ENCODE results near the gene FUT7.

FUT7 gene

DNA sequence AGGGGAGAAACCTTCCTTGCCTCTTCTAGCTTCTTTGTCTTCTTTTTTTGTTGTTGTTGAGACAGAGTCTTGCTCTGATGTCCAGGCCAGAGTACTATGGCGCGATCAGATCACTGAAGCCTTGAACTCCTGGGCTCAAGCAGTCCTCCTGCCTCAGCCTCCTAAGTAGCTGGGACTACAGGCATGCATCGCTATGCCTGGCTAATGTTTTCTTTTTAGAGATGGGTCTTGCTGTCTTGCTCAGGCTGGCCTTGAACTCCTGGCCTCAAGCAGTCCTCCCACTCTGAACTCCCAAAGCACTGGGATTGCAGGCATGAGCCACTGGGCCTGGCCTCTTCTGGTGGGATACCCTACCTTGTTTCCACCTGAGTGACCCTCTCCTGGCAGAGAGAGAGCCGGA, 43.0 kb downstream of the FUT7 start:
- FAIRE-seq (no peak), DNase-seq (ENCODE audit: insufficient read length, low spot score) (no peak)
- no peak for TF ChIP-seq PAX5 (IDR thresholded peaks at IDR 0.05; ENCODE audit: insufficient read depth, low read length, severe bottlenecking)
- no peak for TF ChIP-seq POLR2A (IDR thresholded peaks at IDR 0.05; ENCODE audit: low read depth, low read length)
- TF ChIP-seq TAF1 (IDR thresholded peaks at IDR 0.05; ENCODE audit: low read depth, low read length): no peak
- no peak for TF ChIP-seq POU2F2 (IDR thresholded peaks at IDR 0.05; ENCODE audit: low read depth, low read length)

DNA sequence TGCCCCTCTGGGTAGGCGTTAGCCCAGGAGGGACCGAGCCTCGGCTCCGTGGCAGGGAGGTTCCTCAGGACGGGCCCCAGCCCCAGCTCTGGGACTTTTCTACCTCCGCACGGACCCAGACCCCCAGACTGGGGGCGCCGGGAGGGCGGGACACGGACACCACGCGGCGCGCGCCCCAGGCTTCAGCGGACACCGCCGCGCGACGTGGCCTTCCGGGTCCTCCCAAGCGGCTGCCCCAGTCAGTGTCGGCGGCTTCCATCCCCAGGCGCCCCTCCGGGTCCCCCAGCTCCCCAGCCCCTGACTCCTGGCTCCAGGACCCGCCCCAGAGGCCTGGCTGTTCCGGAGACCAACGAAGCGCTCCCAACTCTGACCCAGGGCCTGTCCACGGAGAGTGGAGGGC, 46.0 kb downstream of the FUT7 start:
- TF ChIP-seq PAX5 (IDR thresholded peaks at IDR 0.05; ENCODE audit: insufficient read depth, low read length, severe bottlenecking) (no peak), POLR2A (IDR thresholded peaks at IDR 0.05; ENCODE audit: low read depth, low read length) (no peak), POLR2AphosphoS5 (IDR thresholded peaks at IDR 0.05; ENCODE audit: low read depth, low read length) (no peak), SPI1 (IDR thresholded peaks at IDR 0.05; ENCODE audit: low read depth, low read length) (no peak), TAF1 (IDR thresholded peaks at IDR 0.05; ENCODE audit: low read depth, low read length) (no peak), POU2F2 (IDR thresholded peaks at IDR 0.05; ENCODE audit: low read depth, low read length) (no peak)
- FAIRE-seq (no peak), DNase-seq (ENCODE audit: insufficient read length, low spot score) (no peak)

DNA sequence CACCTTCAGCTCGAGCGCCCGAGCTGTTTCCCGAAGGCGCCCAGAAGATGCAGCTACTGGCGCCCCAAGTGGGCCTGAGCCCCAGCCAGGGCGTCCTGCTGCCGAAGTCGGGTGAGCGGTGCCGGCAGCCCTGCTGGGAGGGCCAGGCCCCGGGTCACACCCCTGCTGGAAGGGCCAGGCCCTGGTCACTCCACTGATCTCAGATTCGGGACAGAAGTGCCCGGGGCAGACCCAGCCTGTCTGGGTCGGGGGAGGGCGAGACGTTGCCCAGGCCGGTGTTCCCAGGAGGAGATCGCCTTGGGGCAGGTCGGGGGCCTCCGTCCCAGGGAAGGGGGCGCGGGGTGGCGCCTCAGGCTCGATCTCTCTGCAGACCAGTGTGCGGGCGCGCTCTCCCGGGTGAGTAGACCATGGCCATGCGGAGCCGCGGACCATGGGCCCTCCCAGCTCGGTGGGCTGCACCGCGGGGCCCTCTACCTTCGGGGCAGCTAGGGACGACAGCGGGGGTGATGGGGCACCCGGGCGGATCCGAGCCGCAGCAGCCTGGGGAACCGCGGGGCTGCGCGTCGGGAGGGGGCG, 46.8 kb downstream of the FUT7 start:
- FAIRE-seq (no peak), DNase-seq (ENCODE audit: insufficient read length, low spot score) (no peak)
- TF ChIP-seq POLR2A (IDR thresholded peaks at IDR 0.05; ENCODE audit: low read depth, low read length) (no peak), POLR2AphosphoS5 (IDR thresholded peaks at IDR 0.05; ENCODE audit: low read depth, low read length) (no peak), SPI1 (IDR thresholded peaks at IDR 0.05; ENCODE audit: low read depth, low read length) (no peak), PAX5 (IDR thresholded peaks at IDR 0.05; ENCODE audit: insufficient read depth, low read length, severe bottlenecking) (no peak), POU2F2 (IDR thresholded peaks at IDR 0.05; ENCODE audit: low read depth, low read length) (no peak), TAF1 (IDR thresholded peaks at IDR 0.05; ENCODE audit: low read depth, low read length) (no peak)

DNA sequence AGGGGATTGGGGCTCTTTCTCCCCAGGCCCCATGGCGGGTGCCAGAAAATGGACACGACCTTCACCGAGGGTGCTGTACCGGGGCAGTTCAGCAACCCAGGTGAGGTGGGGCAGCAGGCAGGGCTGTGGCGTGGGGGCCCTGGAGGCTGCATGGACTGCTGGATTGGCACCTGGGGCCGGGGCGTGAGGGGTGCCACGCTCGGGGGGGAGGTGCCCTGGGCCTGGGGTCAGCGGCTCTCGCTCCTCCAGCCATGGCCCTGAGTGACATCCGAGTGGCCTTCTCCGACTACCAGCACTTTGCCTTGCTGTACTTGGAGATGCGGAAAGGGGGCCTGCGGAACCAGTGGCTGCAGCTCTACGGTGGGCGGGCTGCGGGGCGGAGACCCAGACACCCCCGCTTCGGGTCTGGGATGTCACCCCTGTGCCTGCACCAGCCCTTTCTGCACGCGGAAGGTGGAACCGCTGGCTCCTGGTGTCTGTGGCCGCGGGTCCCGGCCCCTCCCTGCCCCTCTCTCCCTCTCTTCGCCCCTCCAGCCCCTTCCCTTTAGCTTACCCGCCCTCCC, 47.3 kb downstream of the FUT7 start:
- DNase-seq (ENCODE audit: insufficient read length, low spot score) (no peak), FAIRE-seq (no peak)
- no peak for TF ChIP-seq POLR2AphosphoS5 (IDR thresholded peaks at IDR 0.05; ENCODE audit: low read depth, low read length)

DNA sequence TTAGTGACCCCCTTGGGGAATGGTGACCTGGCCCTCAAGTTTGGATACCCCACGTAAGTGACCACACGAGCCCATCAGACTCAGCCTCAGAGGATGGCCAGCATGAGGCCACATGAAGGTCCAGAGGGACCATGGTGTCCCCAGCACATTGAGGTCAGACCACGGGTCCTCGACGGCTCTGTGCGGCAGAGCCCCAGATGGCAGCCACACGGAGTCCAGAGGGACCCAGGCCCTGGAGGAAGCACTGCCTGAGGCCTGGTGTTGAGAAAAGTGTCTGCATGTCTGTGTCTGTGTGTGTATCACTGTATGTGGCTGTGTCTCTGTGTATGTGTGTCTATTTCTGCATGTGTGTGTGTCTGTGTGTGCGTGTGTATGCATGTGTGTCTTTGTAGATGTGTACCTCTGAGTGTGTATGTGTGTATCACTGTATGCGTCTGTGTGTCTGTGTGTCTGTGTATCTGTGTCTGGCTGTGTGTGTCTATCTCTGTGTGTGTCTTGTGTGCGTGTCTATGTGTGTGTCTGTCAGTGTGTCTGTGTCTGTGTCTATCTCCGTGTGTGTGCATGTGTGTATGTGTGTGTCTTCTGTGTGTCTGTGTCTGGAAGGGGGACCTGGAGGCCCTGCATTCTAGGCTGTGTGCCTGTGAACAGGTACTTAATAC, 48.1 kb downstream of the FUT7 start:
- TF ChIP-seq POLR2A (IDR thresholded peaks at IDR 0.05; ENCODE audit: low read depth, low read length) (no peak), PAX5 (IDR thresholded peaks at IDR 0.05; ENCODE audit: insufficient read depth, low read length, severe bottlenecking) (no peak), POLR2AphosphoS5 (IDR thresholded peaks at IDR 0.05; ENCODE audit: low read depth, low read length) (no peak), SPI1 (IDR thresholded peaks at IDR 0.05; ENCODE audit: low read depth, low read length) (no peak), POU2F2 (IDR thresholded peaks at IDR 0.05; ENCODE audit: low read depth, low read length) (no peak), TAF1 (IDR thresholded peaks at IDR 0.05; ENCODE audit: low read depth, low read length) (no peak)
- FAIRE-seq: peak; percentile 54
- no peak for DNase-seq (ENCODE audit: insufficient read length, low spot score)

- DNase-seq (ENCODE audit: insufficient read length, low spot score): no peak
- no peak for FAIRE-seq
Observed at GRCh38 chr9:136983167-136983566, 48.7 kb downstream of the FUT7 start.

GRCh38 chr9:136982232-136983051, 49.4 kb downstream of the FUT7 start, which contains the start of gene LCNL1:
LCNL1 (plus strand) TSS chr9:136982993; CDS start chr9:136983587, 594 bp downstream.
- DNase-seq (ENCODE audit: insufficient read length, low spot score) (no peak), FAIRE-seq (no peak)
- TF ChIP-seq PAX5 (IDR thresholded peaks at IDR 0.05; ENCODE audit: insufficient read depth, low read length, severe bottlenecking) (no peak), SPI1 (IDR thresholded peaks at IDR 0.05; ENCODE audit: low read depth, low read length) (no peak), POU2F2 (IDR thresholded peaks at IDR 0.05; ENCODE audit: low read depth, low read length) (no peak), TAF1 (IDR thresholded peaks at IDR 0.05; ENCODE audit: low read depth, low read length) (no peak), POLR2A (IDR thresholded peaks at IDR 0.05; ENCODE audit: low read depth, low read length) (no peak), POLR2AphosphoS5 (IDR thresholded peaks at IDR 0.05; ENCODE audit: low read depth, low read length) (no peak)

More at GRCh38 chr9:136983167-136983566, 48.7 kb downstream of the FUT7 start:
- TF ChIP-seq PAX5 (IDR thresholded peaks at IDR 0.05; ENCODE audit: insufficient read depth, low read length, severe bottlenecking): no peak

DNA sequence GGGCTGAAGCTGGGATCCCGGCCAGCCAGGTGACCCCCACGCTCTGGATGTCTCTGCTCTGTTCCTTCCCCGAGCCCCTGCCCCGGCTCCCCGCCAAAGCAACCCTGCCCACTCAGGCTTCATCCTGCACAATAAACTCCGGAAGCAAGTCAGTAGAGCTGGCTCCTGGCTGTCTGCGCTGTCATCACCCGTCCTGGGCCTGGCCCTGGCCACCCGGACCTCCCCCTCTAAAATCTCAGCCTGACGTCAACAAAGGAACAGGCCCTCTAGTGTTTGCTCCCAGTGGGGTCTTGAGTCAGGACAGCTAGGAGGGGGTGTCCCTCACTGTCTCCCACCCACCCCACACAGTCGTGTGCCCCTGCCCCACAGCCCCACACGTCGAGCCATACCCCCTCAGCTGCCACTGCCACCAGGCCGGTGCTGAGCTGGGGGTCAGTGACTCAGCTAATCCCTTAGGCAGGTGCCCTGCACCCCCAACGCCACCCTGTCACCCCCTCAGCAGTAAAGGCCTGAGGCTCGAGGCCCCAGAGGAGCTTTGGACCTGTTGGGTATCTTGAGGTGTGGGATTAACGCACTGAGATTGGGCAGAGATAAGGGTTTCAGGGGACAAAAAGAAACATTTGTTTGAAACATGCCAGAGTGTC, 50.2 kb downstream of the FUT7 start:
- DNase-seq (ENCODE audit: insufficient read length, low spot score): no peak
- no peak for TF ChIP-seq POLR2A (IDR thresholded peaks at IDR 0.05; ENCODE audit: low read depth, low read length)
- TF ChIP-seq POU2F2 (IDR thresholded peaks at IDR 0.05; ENCODE audit: low read depth, low read length): no peak
- TF ChIP-seq PAX5 (IDR thresholded peaks at IDR 0.05; ENCODE audit: insufficient read depth, low read length, severe bottlenecking): no peak
- no peak for TF ChIP-seq POLR2AphosphoS5 (IDR thresholded peaks at IDR 0.05; ENCODE audit: low read depth, low read length)
- no peak for TF ChIP-seq TAF1 (IDR thresholded peaks at IDR 0.05; ENCODE audit: low read depth, low read length)
- TF ChIP-seq SPI1 (IDR thresholded peaks at IDR 0.05; ENCODE audit: low read depth, low read length): no peak
- no peak for FAIRE-seq

Measured in GM12891 (cell line).